K562 (cell line): ENCODE results near the gene SLC15A5. TPM values are rescaled to one million over a fixed set of nuclear protein-coding genes. Genes with fewer than 3 reads are reported as not detected.

ENCODE experiments used
- ATAC-seq: fragments of 200-7000 bp; cut with Tn5 transposase; 3 replicates; pipeline ENCODE4 v1.9.1; 2020; ENCODE audit warnings: moderate library complexity
- BruUV-seq: library from RNA; stranded (reverse); fragments of 400-500 nt; replicated peaks from 2 replicates; lab custom pipeline; 2021; lab: Mats Ljungman, UMichigan
- CTCF ChIA-PET: fragments of 300-600 bp; formaldehyde crosslinking; extraction: SDS; loops from one replicate; lab custom pipeline; 2021; ENCODE audit warnings: low intra/inter-chr PET ratio; lab: Yijun Ruan, JAX
- POLR2A ChIA-PET: fragments of 300-600, 350-650 bp; sonication (Branson Sonifier 250); formaldehyde crosslinking; extraction: SDS; loops from one replicate; lab custom pipeline; 2021; ENCODE audit warnings: antibody characterized with exemption, inconsistent platforms; lab: Yijun Ruan, JAX
- DNase-seq, 4 experiments: peaks; one replicate each; pipeline versions ENCODE4 v3.0.0 to v3.0.0-alpha.2; 2011 to 2018; ENCODE audit warnings: low spot score in 3 of 4, mixed read lengths in 3 of 4; ENCODE audit errors: extremely low read depth in 1 of 4
- FAIRE-seq: peaks from 2 replicates; lab custom pipeline; 2011; peaks lifted over from hg19 to GRCh38; lab: Jason Lieb, UNC
- H2AFZ ChIP-seq: 2 replicates; pipeline ENCODE4 v1.6.0; 2011; ENCODE audit warnings: low read depth, low read length, control low read depth, inconsistent platforms
- H3K27ac ChIP-seq: fragments of 200-600 bp; 3 replicates; pipeline ENCODE4 v1.8.0; 2011; ENCODE audit warnings: low read depth, mild to moderate bottlenecking, control low read depth, inconsistent platforms, low read length, moderate library complexity, mixed read lengths; ENCODE audit errors: extremely low read depth
- H3K27me3 ChIP-seq, 2 experiments: fragments of 300-600 bp in 1 of 2; 2 replicates in 1 of 2; 3 replicates in 1 of 2; pipeline versions ENCODE4 v1.6.0 to v1.8.0; 2011; ENCODE audit warnings: inconsistent platforms in 2 of 2, low read length in 2 of 2, mild to moderate bottlenecking in 1 of 2, mixed read lengths in 1 of 2, moderate library complexity in 1 of 2; ENCODE audit not compliant: control insufficient read depth in 2 of 2, insufficient read depth in 2 of 2
- H3K36me3 ChIP-seq: fragments of 300-600 bp; 3 replicates; pipeline ENCODE4 v1.8.0; 2011; ENCODE audit warnings: mild to moderate bottlenecking, low read length, inconsistent platforms; ENCODE audit not compliant: control insufficient read depth, insufficient read depth
- H3K4me1 ChIP-seq, 2 experiments: fragments of 200-600 bp in 1 of 2; replicated peaks in 1 of 2; 2 replicates in 1 of 2; 3 replicates in 1 of 2; pipeline versions ENCODE4 v1.5.1 to v1.8.0; 2011; ENCODE audit warnings: inconsistent platforms in 2 of 2, low read length in 2 of 2, mild to moderate bottlenecking in 1 of 2, mixed read lengths in 1 of 2, moderate library complexity in 1 of 2; ENCODE audit not compliant: control insufficient read depth in 2 of 2, insufficient read depth in 2 of 2
- H3K4me2 ChIP-seq: 2 replicates; pipeline ENCODE4 v1.6.1; 2011; ENCODE audit warnings: low read length, control low read depth, inconsistent platforms, mixed read lengths; ENCODE audit not compliant: insufficient read depth
- H3K4me3 ChIP-seq: fragments of 200-600 bp; sonication (generic), shearing (Covaris generic); 2 replicates; pipeline ENCODE4 v1.5.1; 2016; ENCODE audit warnings: control low read depth, inconsistent platforms
- H3K79me2 ChIP-seq: fragments of 200-600 bp; 3 replicates; pipeline ENCODE4 v1.8.0; 2011; ENCODE audit warnings: low read length, inconsistent platforms; ENCODE audit not compliant: control insufficient read depth, insufficient read depth
- H3K9ac ChIP-seq, 2 experiments: 2 replicates each; pipeline versions ENCODE4 v1.6.0 to v1.6.1; 2011; ENCODE audit warnings: low read depth in 2 of 2, low read length in 2 of 2, control low read depth in 1 of 2, inconsistent platforms in 1 of 2, mild to moderate bottlenecking in 1 of 2, mixed read lengths in 1 of 2; ENCODE audit not compliant: insufficient read depth in 1 of 2
- H3K9me1 ChIP-seq: one replicate; pipeline ENCODE4 v1.6.0; 2011; ENCODE audit warnings: inconsistent platforms, mild to moderate bottlenecking, low read length, moderate library complexity; ENCODE audit not compliant: control insufficient read depth, insufficient read depth
- H3K9me3 ChIP-seq: replicated peaks from 2 replicates; pipeline ENCODE4 v1.5.1; 2011; ENCODE audit warnings: low read depth, low read length, inconsistent platforms; ENCODE audit not compliant: control insufficient read depth, insufficient read depth
- H4K20me1 ChIP-seq: replicated peaks from 2 replicates; pipeline ENCODE4 v1.6.1; 2011; ENCODE audit warnings: low read length, inconsistent platforms, mixed read lengths; ENCODE audit not compliant: control insufficient read depth, insufficient read depth
- ASH1L ChIP-seq: fragments of 450-650 bp; IDR thresholded peaks from 2 replicates; pipeline ENCODE4 v1.6.1; 2018; ENCODE audit warnings: borderline replicate concordance, mild to moderate bottlenecking, low read depth; ENCODE audit not compliant: partially characterized antibody
- CREB3L1 ChIP-seq: fragments of 450-650 bp; IDR thresholded peaks from 2 replicates; pipeline ENCODE4 v1.6.1; 2014; ENCODE audit warnings: low read depth, mild to moderate bottlenecking, moderate library complexity, borderline replicate concordance
- GTF2E2 ChIP-seq: fragments of 200-800 bp; sonication (Bioruptor generic); IDR thresholded peaks from 2 replicates; pipeline ENCODE4 v1.6.1; 2016; ENCODE audit warnings: missing genetic modification characterization, missing compliant biosample characterization
- PTTG1 ChIP-seq: fragments of 450-650 bp; IDR thresholded peaks from 2 replicates; pipeline ENCODE4 v1.6.1; 2016; ENCODE audit warnings: low read depth, mild to moderate bottlenecking, missing genetic modification characterization, missing compliant biosample characterization
- SIX5 ChIP-seq, 2 experiments: IDR thresholded peaks; 2 replicates each; pipeline ENCODE4 v1.6.1; 2011; ENCODE audit warnings: low read length in 2 of 2, borderline replicate concordance in 1 of 2, low read depth in 1 of 2, mild to moderate bottlenecking in 1 of 2, moderate library complexity in 1 of 2; ENCODE audit not compliant: insufficient read depth in 1 of 2
- STAT5A ChIP-seq: IDR thresholded peaks from 2 replicates; pipeline ENCODE4 v1.6.1; 2012; ENCODE audit warnings: low read length, inconsistent platforms, borderline replicate concordance
- in situ Hi-C: fragments of 300-500 bp; cut with MboI; formaldehyde crosslinking; loops from 4 replicates; pipeline ENCODE4 v1.15.0; 2018; ENCODE audit warnings: inconsistent platforms, mixed read lengths
- intact Hi-C: fragments of 100-400 bp; cut with micrococcal nuclease; formaldehyde crosslinking; loops from 2 replicates; pipeline ENCODE4 v1.14.2; 2022
- polyA plus RNA-seq, 8 experiments: library from polyadenylated mRNA; depleted of rRNA in 4 of 8; stranded (reverse) in 5 of 8; unstranded in 3 of 8; fragments of >200 nt; fragmentation: Nextera tagmentation in 2 of 8; fragmentation: Illumina TruSeq in 1 of 8; extraction: Ambion mirVana in 2 of 8; extraction: Trizol in 1 of 8; gene quantifications; 2 replicates each; pipeline versions ENCODE4 v1.2.1 to v1.2.3, GENCODE V29; 2011 to 2014; ENCODE audit warnings: inconsistent platforms in 1 of 8, missing spikeins in 1 of 8
- total RNA-seq, 7 experiments: library from RNA; depleted of rRNA in 6 of 7; stranded (reverse); fragments of >200 nt in 6 of 7; fragmentation: Illumina TruSeq in 2 of 7; extraction: Trizol in 2 of 7; gene quantifications; 2 replicates each; pipeline versions ENCODE4 v1.2.1 to v1.2.3, GENCODE V29; 2011 to 2021; ENCODE audit warnings: low replicate concordance in 1 of 7
- TF ChIP-seq, protein P1 (sequence below): IDR thresholded peaks from 3 replicates; pipeline ENCODE4 v1.6.1; 2011; ENCODE audit warnings: borderline replicate concordance, mild to moderate bottlenecking; ENCODE audit not compliant: insufficient read length, insufficient read depth

The SLC15A5 gene
- total and polyA plus RNA-seq, 9 of the 15 experiments (the other 6 are each of a cell fraction or from before 2014, with no cell fraction given): not detected

DNA sequence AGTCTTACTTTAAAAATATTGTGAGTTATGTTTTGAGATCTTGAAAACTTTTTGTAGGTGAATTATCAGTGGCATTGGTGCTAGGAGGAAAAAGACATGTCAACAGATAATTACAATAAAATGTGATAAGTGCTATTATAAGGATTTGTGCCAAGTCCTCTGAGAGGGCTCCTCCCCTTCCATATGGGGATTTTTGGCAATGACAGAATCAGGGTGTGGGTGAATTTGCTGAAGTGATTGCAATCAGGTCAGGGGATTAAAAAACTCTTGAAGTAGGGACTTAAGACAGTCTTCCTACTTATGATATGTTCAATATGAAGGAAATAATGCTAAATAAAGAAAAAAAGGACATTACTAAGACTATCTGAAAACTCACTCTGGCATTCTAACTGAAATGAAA lies 122.5 kb downstream of the SLC15A5 start:
- Histone ChIP-seq H3K79me2 (no peaks in the 10 kb centered on the region), H3K9ac (no peak overlapping the region), H3K27ac (no peak overlapping the region), H3K9me3 (no peaks in the 10 kb centered on the region), H3K36me3 (no peaks in the 10 kb centered on the region), H4K20me1 (no peaks in the 10 kb centered on the region), H3K4me3 (no peak overlapping the region), H3K4me2 (no peak overlapping the region), H2AFZ (no peak overlapping the region), H3K9me1 (no peaks in the 10 kb centered on the region), H3K4me1 (no peaks in the 10 kb centered on the region), H3K27me3 (no peaks in the 10 kb centered on the region)
- FAIRE-seq: no peak
- in situ Hi-C loops: no loop called here
- no peak for ATAC-seq
- BruUV-seq: no TSS peak
- ChIA-PET POLR2A (no interaction called here), CTCF (no interaction called here)
- TF ChIP-seq SIX5 (IDR thresholded peaks at IDR 0.05; ENCODE audit: borderline replicate concordance in 1 of 2, insufficient read depth in 1 of 2, low read depth in 1 of 2, low read length in 2 of 2): no peak
- TF ChIP-seq STAT5A: no peak
- TF ChIP-seq PTTG1 (tag): no peak
- no peak for TF ChIP-seq GTF2E2 (tag)
- no peak for TF ChIP-seq CREB3L1
- TF ChIP-seq, protein P1, sequence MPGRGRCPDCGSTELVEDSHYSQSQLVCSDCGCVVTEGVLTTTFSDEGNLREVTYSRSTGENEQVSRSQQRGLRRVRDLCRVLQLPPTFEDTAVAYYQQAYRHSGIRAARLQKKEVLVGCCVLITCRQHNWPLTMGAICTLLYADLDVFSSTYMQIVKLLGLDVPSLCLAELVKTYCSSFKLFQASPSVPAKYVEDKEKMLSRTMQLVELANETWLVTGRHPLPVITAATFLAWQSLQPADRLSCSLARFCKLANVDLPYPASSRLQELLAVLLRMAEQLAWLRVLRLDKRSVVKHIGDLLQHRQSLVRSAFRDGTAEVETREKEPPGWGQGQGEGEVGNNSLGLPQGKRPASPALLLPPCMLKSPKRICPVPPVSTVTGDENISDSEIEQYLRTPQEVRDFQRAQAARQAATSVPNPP: no peak
- no peak for TF ChIP-seq ASH1L
- intact Hi-C loops: no loop called here
- DNase-seq: no peak
